GM12878 (cell line): ENCODE measurements around the gene LRRC8D. TPM values are rescaled to one million over a fixed set of nuclear protein-coding genes. Genes with fewer than 3 reads are reported as not detected.

Source experiments
- ATAC-seq: fragments of 200-7000 bp; cut with Tn5 transposase; 3 replicates; pipeline ENCODE4 v1.9.1; 2020; ENCODE audit warnings: mild to moderate bottlenecking, moderate library complexity
- BruUV-seq: library from RNA; stranded (reverse); fragments of 400-500 nt; replicated peaks from 2 replicates; lab custom pipeline; 2021; lab: Mats Ljungman, UMichigan
- CTCF ChIA-PET: fragments of 300-600 bp; sonication (Branson Sonifier 250); formaldehyde crosslinking; extraction: SDS; loops from one replicate; lab custom pipeline; 2021; ENCODE audit warnings: inconsistent platforms; lab: Yijun Ruan, JAX
- POLR2A ChIA-PET: fragments of 350-600 bp; formaldehyde crosslinking; extraction: SDS; loops from one replicate; lab custom pipeline; 2021; ENCODE audit warnings: inconsistent platforms; lab: Charles Lee
- RAD21 ChIA-PET: fragments of 300-600 bp; sonication (Branson Sonifier 250); formaldehyde crosslinking; loops from one replicate; lab custom pipeline; 2023; ENCODE audit warnings: antibody characterized with exemption; ENCODE audit not compliant: unreplicated experiment; lab: Charles Lee
- SMC1A ChIA-PET: fragments of 300-600 bp; sonication (Branson Sonifier 250); formaldehyde crosslinking; loops from one replicate; lab custom pipeline; 2023; ENCODE audit not compliant: unreplicated experiment, uncharacterized antibody; lab: Charles Lee
- DNase-seq: peaks from one replicate; pipeline ENCODE4 v3.0.0-alpha.2; 2011; ENCODE audit warnings: low read depth, low spot score
- FAIRE-seq: peaks from 3 replicates; lab custom pipeline; 2011; peaks lifted over from hg19 to GRCh38; lab: Jason Lieb, UNC
- H2AFZ ChIP-seq: 2 replicates; pipeline ENCODE4 v1.6.0; 2011; ENCODE audit warnings: low read depth, low read length, control low read depth; ENCODE audit not compliant: control insufficient read depth
- H3K27ac ChIP-seq: 2 replicates; pipeline ENCODE4 v1.5.1; 2011; ENCODE audit warnings: control low read depth; ENCODE audit not compliant: control insufficient read depth, insufficient read depth
- H3K27me3 ChIP-seq, 2 experiments: replicated peaks in 1 of 2; 2 replicates each; pipeline versions ENCODE4 v1.6.0 to v1.6.1; 2011; ENCODE audit warnings: low read length in 1 of 2; ENCODE audit not compliant: control insufficient read depth in 2 of 2, insufficient read depth in 2 of 2
- H3K36me3 ChIP-seq, 2 experiments: 2 replicates each; pipeline ENCODE4 v1.5.1; 2011; ENCODE audit warnings: low read length in 1 of 2; ENCODE audit not compliant: control insufficient read depth in 2 of 2, insufficient read depth in 2 of 2
- H3K4me1 ChIP-seq: 2 replicates; pipeline ENCODE4 v1.6.1; 2011; ENCODE audit warnings: mild to moderate bottlenecking, low read length, moderate library complexity, mixed read lengths; ENCODE audit not compliant: control insufficient read depth, insufficient read depth
- H3K4me2 ChIP-seq: 2 replicates; pipeline ENCODE4 v1.6.0; 2011; ENCODE audit warnings: control low read depth; ENCODE audit not compliant: control insufficient read depth, insufficient read depth
- H3K4me3 ChIP-seq: fragments of 200-600 bp; sonication (generic); 2 replicates; pipeline ENCODE4 v1.5.1; 2016
- H3K79me2 ChIP-seq: 2 replicates; pipeline ENCODE4 v1.6.0; 2011; ENCODE audit warnings: low read length; ENCODE audit not compliant: control insufficient read depth, insufficient read depth
- H3K9ac ChIP-seq: 2 replicates; pipeline ENCODE4 v1.8.0; 2011; ENCODE audit warnings: low read length, control low read depth, mixed read lengths; ENCODE audit not compliant: control insufficient read depth, insufficient read depth
- H3K9me3 ChIP-seq: replicated peaks from 3 replicates; pipeline ENCODE4 v1.5.1; 2011; ENCODE audit warnings: mild to moderate bottlenecking, low read length; ENCODE audit not compliant: control insufficient read depth, insufficient read depth
- H4K20me1 ChIP-seq: 2 replicates; pipeline ENCODE4 v1.6.0; 2011; ENCODE audit not compliant: control insufficient read depth, insufficient read depth
- BCLAF1 ChIP-seq: fragments of 450-650 bp; IDR thresholded peaks from 2 replicates; pipeline ENCODE4 v1.6.1; 2017; ENCODE audit warnings: antibody characterized with exemption, mild to moderate bottlenecking, moderate library complexity
- RFX5 ChIP-seq: IDR thresholded peaks from 2 replicates; pipeline ENCODE4 v1.6.1; 2011; ENCODE audit warnings: low read depth, low read length, improper control_type of control experiment
- WGBS: methylation state at CpG from one replicate; pipeline ENCODE4 v1.1.6; 2016; ENCODE audit warnings: low lambda C conversion rate; ENCODE audit not compliant: insufficient replicate concordance, insufficient coverage; ENCODE audit errors: missing lambda C conversion rate; 5-methylcytosine and 5-hydroxymethylcytosine counted together
- in situ Hi-C: fragments of 300-500 bp; cut with MboI; formaldehyde crosslinking; loops from 9 replicates; pipeline ENCODE4 v1.14.3; 2018; ENCODE audit warnings: mixed read lengths
- intact Hi-C: fragments of 100-400 bp; cut with micrococcal nuclease; formaldehyde crosslinking; loops from one replicate; pipeline ENCODE4 v1.14.2; 2022; ENCODE audit not compliant: unreplicated experiment
- polyA plus RNA-seq, 11 experiments: library from polyadenylated mRNA; depleted of rRNA in 4 of 11; unstranded in 6 of 11; stranded (reverse) in 5 of 11; fragments of >200 nt; fragmentation: Nextera tagmentation in 4 of 11; fragmentation: Illumina TruSeq in 1 of 11; extraction: Ambion mirVana in 4 of 11; extraction: Trizol in 1 of 11; gene quantifications; 1 replicate in 1 of 11; 2 replicates in 10 of 11; pipeline versions ENCODE4 v1.2.1 to v1.2.3, GENCODE V29; 2011 to 2016; ENCODE audit warnings: inconsistent platforms in 2 of 11, missing spikeins in 2 of 11, low read depth in 1 of 11
- total RNA-seq, 4 experiments: library from RNA; depleted of rRNA in 3 of 4; stranded (reverse); fragments of >200 nt in 3 of 4; fragmentation: Illumina TruSeq in 1 of 4; extraction: Trizol in 1 of 4; gene quantifications; 2 replicates each; pipeline versions ENCODE4 v1.2.1 to v1.2.3, GENCODE V29; 2013 to 2021

LRRC8D gene
- total and polyA plus RNA-seq, 10 of the 15 experiments (the other 5 are each of a cell fraction or from before 2014, with no cell fraction given): 5.6 to 44.1 (median 26.8) TPM

- WGBS: 97% methylated on average over 6 of the region's 6 CpGs
- no peak overlapping the region for H3K9ac ChIP-seq
- in situ Hi-C loops: no loop called here
- TF ChIP-seq BCLAF1: no peak
- TF ChIP-seq RFX5: no peak
- H3K27ac ChIP-seq: no peak overlapping the region
- FAIRE-seq (no peak), DNase-seq (no peak), ATAC-seq (no peak)
- ChIA-PET CTCF (no interaction called here), SMC1A (interaction anchor here (2.0 kb wide), 1 partner anchor 23 kb away, joined by 5 read pairs; no protein-coding TSS in a partner anchor), RAD21 (no interaction called here), POLR2A (interaction anchor here (1.2 kb wide), 1 partner anchor 97 kb away, joined by 3 read pairs; no protein-coding TSS in a partner anchor)
- no peaks in the 10 kb centered on the region; the same call in 1 of the 2 replicates for H3K4me1 ChIP-seq
- H3K27me3 ChIP-seq: no peaks in the 10 kb centered on the region
- H3K9me3 ChIP-seq: no peaks in the 10 kb centered on the region
- intact Hi-C loops: no loop called here
- no peak overlapping the region for H3K4me2 ChIP-seq
- H3K36me3 ChIP-seq: no peaks in the 10 kb centered on the region; a peak in 1 of 4 replicates
- no peak overlapping the region for H2AFZ ChIP-seq
- BruUV-seq: no TSS peak
- H3K79me2 ChIP-seq: no peaks in the 10 kb centered on the region
- H3K4me3 ChIP-seq: no peak overlapping the region
- no peaks in the 10 kb centered on the region for H4K20me1 ChIP-seq
Measured at GRCh38 chr1:89898150-89898549, 77.3 kb downstream of the LRRC8D start.
